ENCODE data around the gene ZNF862.
"Not testable (repeated sequence)": the region's sequence is repeated elsewhere in the genome, so short reads cannot be mapped to it uniquely, and the experiment has no call there.

Gene ZNF862

GRCh38 chr7:149882248-149883047, 44.3 kb downstream of the ZNF862 start:
- no peak for DNase-seq

- no peak for DNase-seq
These were observed 44.9 kb downstream of the ZNF862 start for GRCh38 chr7:149883048-149883438.

GRCh38 chr7:149883452-149883861, 45.3 kb downstream of the ZNF862 start:
- DNase-seq = peak; percentile 10

GRCh38 chr7:149884016-149884415, 45.8 kb downstream of the ZNF862 start:
- DNase-seq = no peak

- no peak for DNase-seq
These were observed 46.4 kb downstream of the ZNF862 start for GRCh38 chr7:149884541-149884940.

GRCh38 chr7:149885191-149886017, 47.2 kb downstream of the ZNF862 start:
- no peak for DNase-seq

- DNase-seq = no peak
These were observed 47.8 kb downstream of the ZNF862 start for GRCh38 chr7:149886018-149886415.

GRCh38 chr7:149887311-149887710, 49.1 kb downstream of the ZNF862 start:
- DNase-seq = no peak

GRCh38 chr7:149890715-149891114, 52.5 kb downstream of the ZNF862 start:
- DNase-seq = not testable (repeated sequence)

- DNase-seq = not testable (repeated sequence)
These were observed 56.8 kb downstream of the ZNF862 start for GRCh38 chr7:149894957-149895356.

- not testable (repeated sequence) for DNase-seq
These were observed 69.7 kb downstream of the ZNF862 start for GRCh38 chr7:149907776-149908376.

GRCh38 chr7:149910219-149910618, 72.0 kb downstream of the ZNF862 start:
- DNase-seq = not testable (repeated sequence)

GRCh38 chr7:149912126-149912525, 74.0 kb downstream of the ZNF862 start:
- not testable (repeated sequence) for DNase-seq

Measured in NCI-H1417 treated with DMSO at 0.1 percent for 48 hours (cell line).